Lower lobe of right lung (tissue), 2 donors: ENCODE data around the gene SCNN1G. TPM values are rescaled to one million over a fixed set of nuclear protein-coding genes. Genes with fewer than 3 reads are reported as not detected.
"Not testable (repeated sequence)": the region's sequence is repeated elsewhere in the genome, so short reads cannot be mapped to it uniquely, and the experiment has no call there.

Experiments used
- ATAC-seq, 2 donors: fragments of 200-7000 bp; cut with Tn5 transposase; one replicate each; pipeline ENCODE4 v1.9.1; 2020 to 2022; ENCODE audit warnings: mild to moderate bottlenecking in 2 of 2, moderate library complexity in 2 of 2
- DNase-seq: peaks from one replicate; pipeline ENCODE4 v3.0.0-alpha.2; 2020
- H3K27ac ChIP-seq: fragments of 200-600 bp; one replicate; pipeline ENCODE4 v1.8.0; 2022
- H3K27me3 ChIP-seq: fragments of 200-600 bp; one replicate; pipeline ENCODE4 v1.8.0; 2022; ENCODE audit warnings: low read depth
- H3K36me3 ChIP-seq: fragments of 200-600 bp; one replicate; pipeline ENCODE4 v1.8.0; 2022; ENCODE audit warnings: mild to moderate bottlenecking
- H3K4me1 ChIP-seq: fragments of 200-600 bp; one replicate; pipeline ENCODE4 v1.8.0; 2022
- H3K4me3 ChIP-seq: fragments of 200-600 bp; one replicate; pipeline ENCODE4 v1.8.0; 2022; ENCODE audit warnings: mild to moderate bottlenecking
- H3K9me3 ChIP-seq: fragments of 200-600 bp; one replicate; pipeline ENCODE4 v1.8.0; 2022
- CTCF ChIP-seq: fragments of 200-600 bp; IDR thresholded peaks from one replicate; pipeline ENCODE4 v1.8.0; 2022; ENCODE audit warnings: antibody characterized with exemption, mild to moderate bottlenecking
- intact Hi-C: fragments of 100-400 bp; cut with DNase I; formaldehyde crosslinking; loops from one replicate; pipeline ENCODE4 v1.11.0; 2022
- total RNA-seq: library from RNA; stranded (reverse); fragmentation: NEBNext Ultra II Directional; extraction: Animal tissue kit (Norgen Biotek cat#: 25700); gene quantifications from one replicate; pipeline ENCODE4 v1.2.1, GENCODE V29; 2021
- donor health status: DM: no; HTN: yes; CAD: no; lungs with severe emphysema.

The SCNN1G gene
- total RNA-seq, 1 donor from 2014 or later: 7.6 TPM

- ATAC-seq: no peak
- Histone ChIP-seq H3K36me3 (no peaks in the 10 kb centered on the region), H3K9me3 (no peaks in the 10 kb centered on the region), H3K27ac (no peak overlapping the region), H3K4me3 (no peak overlapping the region), H3K4me1 (peaks cover 36% of the 10 kb centered on the region), H3K27me3 (no peaks in the 10 kb centered on the region)
- no peak for TF ChIP-seq CTCF
- DNase-seq: no peak
- intact Hi-C loops: no loop called here
These were observed 39.2 kb upstream of the SCNN1G start for GRCh38 chr16:23143391-23143790.

- peaks cover 36% of the 10 kb centered on the region for H3K4me1 ChIP-seq
- H3K4me3 ChIP-seq, ATAC-seq, H3K27me3 ChIP-seq, H3K9me3 ChIP-seq, H3K27ac ChIP-seq, DNase-seq, H3K36me3 ChIP-seq, intact Hi-C loops: not testable (repeated sequence)
These were observed 38.2 kb upstream of the SCNN1G start for GRCh38 chr16:23144393-23144792.

GRCh38 chr16:23145186-23145585 lies 37.4 kb upstream of the SCNN1G start:
- ATAC-seq (no peak), DNase-seq (no peak)
- TF ChIP-seq CTCF: no peak
- H3K9me3 ChIP-seq: no peaks in the 10 kb centered on the region
- H3K36me3 ChIP-seq: no peaks in the 10 kb centered on the region
- H3K4me1 ChIP-seq: peaks cover 41% of the 10 kb centered on the region
- no peak overlapping the region for H3K27ac ChIP-seq
- H3K4me3 ChIP-seq: no peak overlapping the region
- no peaks in the 10 kb centered on the region for H3K27me3 ChIP-seq
- intact Hi-C loops: no loop called here

GRCh38 chr16:23145608-23146007 lies 36.9 kb upstream of the SCNN1G start:
- Histone ChIP-seq H3K27me3 (no peaks in the 10 kb centered on the region), H3K4me3 (no peak overlapping the region), H3K9me3 (no peaks in the 10 kb centered on the region), H3K4me1 (peaks cover 41% of the 10 kb centered on the region), H3K36me3 (no peaks in the 10 kb centered on the region), H3K27ac (no peak overlapping the region)
- no peak for DNase-seq
- no peak for ATAC-seq
- no peak for TF ChIP-seq CTCF
- intact Hi-C loops: no loop called here

GRCh38 chr16:23146877-23147601 lies 35.5 kb upstream of the SCNN1G start:
- intact Hi-C loops: no loop called here
- no peak for ATAC-seq
- no peak for TF ChIP-seq CTCF
- Histone ChIP-seq H3K36me3 (no peaks in the 10 kb centered on the region), H3K4me1 (peaks cover 41% of the 10 kb centered on the region), H3K27ac (peak overlapping the region; percentile 11), H3K4me3 (peak overlapping the region; percentile 86), H3K9me3 (no peaks in the 10 kb centered on the region), H3K27me3 (no peaks in the 10 kb centered on the region)
- no peak for DNase-seq

- TF ChIP-seq CTCF: no peak
- DNase-seq (no peak), ATAC-seq (no peak)
- Histone ChIP-seq H3K27ac (no peak overlapping the region), H3K27me3 (no peaks in the 10 kb centered on the region), H3K4me3 (peak overlapping the region; percentile 86), H3K36me3 (no peaks in the 10 kb centered on the region), H3K4me1 (peaks cover 41% of the 10 kb centered on the region), H3K9me3 (no peaks in the 10 kb centered on the region)
- intact Hi-C loops: no loop called here
These were observed 34.9 kb upstream of the SCNN1G start for GRCh38 chr16:23147666-23148065.
